Peyer's patch (tissue), 4 donors: ENCODE results near the gene LAMC1.

ENCODE experiments used
- POLR2A ChIP-seq, 2 donors: fragments of 450-650 bp; IDR thresholded peaks; one replicate each; pipeline ENCODE4 v1.5.1; 2017; ENCODE audit warnings: antibody characterized with exemption in 2 of 2, mild to moderate bottlenecking in 2 of 2, moderate library complexity in 2 of 2
- TF ChIP-seq, protein P1 (sequence below), 6 experiments: fragments of 450-650 bp in 4 of 6; fragments of 200-600 bp in 2 of 6; sonication (generic) in 1 of 6; IDR thresholded peaks; one replicate each; pipeline ENCODE4 v1.5.1; 2017 to 2019; ENCODE audit warnings: antibody characterized with exemption in 6 of 6, mild to moderate bottlenecking in 3 of 6, moderate library complexity in 1 of 6

DNA sequence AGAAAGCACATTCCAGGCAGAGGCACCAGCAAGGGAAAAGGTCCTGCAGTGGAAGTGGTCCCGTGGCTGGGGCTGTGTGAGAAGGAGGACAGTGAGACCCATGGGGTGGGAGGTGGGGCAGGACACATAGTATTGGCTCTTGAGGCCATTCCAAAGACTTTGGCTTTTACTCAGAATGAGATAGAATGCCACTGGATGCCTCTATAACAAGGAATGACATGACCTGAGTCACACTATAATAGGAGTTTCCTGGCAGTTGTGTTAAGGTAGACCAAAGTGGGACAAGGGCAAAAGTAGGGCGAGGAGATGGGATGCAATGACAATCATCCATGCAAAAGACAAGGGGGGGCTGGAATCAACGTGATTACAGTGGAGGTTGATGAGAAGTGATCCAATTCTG is 138.2 kb downstream of the LAMC1 start:
- TF ChIP-seq, protein P1, sequence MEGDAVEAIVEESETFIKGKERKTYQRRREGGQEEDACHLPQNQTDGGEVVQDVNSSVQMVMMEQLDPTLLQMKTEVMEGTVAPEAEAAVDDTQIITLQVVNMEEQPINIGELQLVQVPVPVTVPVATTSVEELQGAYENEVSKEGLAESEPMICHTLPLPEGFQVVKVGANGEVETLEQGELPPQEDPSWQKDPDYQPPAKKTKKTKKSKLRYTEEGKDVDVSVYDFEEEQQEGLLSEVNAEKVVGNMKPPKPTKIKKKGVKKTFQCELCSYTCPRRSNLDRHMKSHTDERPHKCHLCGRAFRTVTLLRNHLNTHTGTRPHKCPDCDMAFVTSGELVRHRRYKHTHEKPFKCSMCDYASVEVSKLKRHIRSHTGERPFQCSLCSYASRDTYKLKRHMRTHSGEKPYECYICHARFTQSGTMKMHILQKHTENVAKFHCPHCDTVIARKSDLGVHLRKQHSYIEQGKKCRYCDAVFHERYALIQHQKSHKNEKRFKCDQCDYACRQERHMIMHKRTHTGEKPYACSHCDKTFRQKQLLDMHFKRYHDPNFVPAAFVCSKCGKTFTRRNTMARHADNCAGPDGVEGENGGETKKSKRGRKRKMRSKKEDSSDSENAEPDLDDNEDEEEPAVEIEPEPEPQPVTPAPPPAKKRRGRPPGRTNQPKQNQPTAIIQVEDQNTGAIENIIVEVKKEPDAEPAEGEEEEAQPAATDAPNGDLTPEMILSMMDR (IDR thresholded peaks at IDR 0.05), result no peak
- no peak for TF ChIP-seq POLR2A (IDR thresholded peaks at IDR 0.05)
